ENCODE measurements around the gene PSMD11. TPM values are rescaled to one million over a fixed set of nuclear protein-coding genes. Genes with fewer than 3 reads are reported as not detected.

PSMD11 gene
- total RNA-seq, 2 donors from 2014 or later = 164 to 168 TPM

DNA sequence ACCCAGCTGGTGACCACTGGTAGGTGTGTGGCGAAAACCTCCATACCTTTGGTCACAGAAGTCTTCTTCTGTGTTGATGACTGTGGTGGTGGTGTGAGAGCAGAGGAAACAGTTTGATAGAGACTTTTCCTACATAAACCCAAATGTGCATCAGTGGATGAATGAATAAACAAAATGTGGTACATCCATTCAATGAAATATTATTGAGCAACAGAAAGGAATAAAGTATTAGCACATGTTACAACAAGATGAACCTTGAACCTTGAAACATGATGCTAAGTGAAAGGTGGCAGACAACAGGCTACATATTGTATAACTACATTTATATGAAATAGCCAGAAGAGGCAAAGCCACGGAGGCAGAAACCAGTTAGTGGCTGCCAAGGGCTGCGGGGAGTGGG is 57.7 kb downstream of the PSMD11 start:
- WGBS, 2 experiments (ENCODE audit: insufficient coverage in 1 of 2, insufficient read length in 1 of 2) = 93 to 100% methylated on average over 2 to 3 of the region's 3 CpGs

DNA sequence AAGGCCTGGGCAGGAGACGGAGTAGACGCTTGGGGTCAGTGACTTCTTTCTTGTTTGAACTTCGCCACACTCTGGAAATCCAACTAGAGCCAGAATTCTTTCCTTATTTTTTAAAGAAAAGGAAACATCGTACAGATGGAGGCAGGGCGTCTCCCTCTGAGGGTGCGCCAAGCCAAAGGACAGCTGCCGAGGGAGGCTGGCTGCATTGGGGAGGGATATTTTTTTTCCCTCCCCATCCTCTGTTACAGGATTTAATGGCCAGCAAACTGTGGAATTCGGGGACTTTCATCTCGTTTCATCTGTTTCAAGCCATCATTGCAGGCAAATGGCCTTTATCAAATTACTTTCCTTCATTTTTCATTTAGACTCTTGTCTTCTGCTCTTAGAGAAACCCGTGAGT is 58.4 kb downstream of the PSMD11 start:
- TF ChIP-seq, protein P1, sequence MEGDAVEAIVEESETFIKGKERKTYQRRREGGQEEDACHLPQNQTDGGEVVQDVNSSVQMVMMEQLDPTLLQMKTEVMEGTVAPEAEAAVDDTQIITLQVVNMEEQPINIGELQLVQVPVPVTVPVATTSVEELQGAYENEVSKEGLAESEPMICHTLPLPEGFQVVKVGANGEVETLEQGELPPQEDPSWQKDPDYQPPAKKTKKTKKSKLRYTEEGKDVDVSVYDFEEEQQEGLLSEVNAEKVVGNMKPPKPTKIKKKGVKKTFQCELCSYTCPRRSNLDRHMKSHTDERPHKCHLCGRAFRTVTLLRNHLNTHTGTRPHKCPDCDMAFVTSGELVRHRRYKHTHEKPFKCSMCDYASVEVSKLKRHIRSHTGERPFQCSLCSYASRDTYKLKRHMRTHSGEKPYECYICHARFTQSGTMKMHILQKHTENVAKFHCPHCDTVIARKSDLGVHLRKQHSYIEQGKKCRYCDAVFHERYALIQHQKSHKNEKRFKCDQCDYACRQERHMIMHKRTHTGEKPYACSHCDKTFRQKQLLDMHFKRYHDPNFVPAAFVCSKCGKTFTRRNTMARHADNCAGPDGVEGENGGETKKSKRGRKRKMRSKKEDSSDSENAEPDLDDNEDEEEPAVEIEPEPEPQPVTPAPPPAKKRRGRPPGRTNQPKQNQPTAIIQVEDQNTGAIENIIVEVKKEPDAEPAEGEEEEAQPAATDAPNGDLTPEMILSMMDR (conservative IDR thresholded peaks at IDR 0.05) = no peak
- H3K27me3 Mint-ChIP-seq (ENCODE audit: insufficient read depth) = no peaks in the 10 kb centered on the region
- H3K4me3 ChIP-seq (ENCODE audit: low read length) = no peak overlapping the region
- no peak for DNase-seq
- no peaks in the 10 kb centered on the region for H3K36me3 ChIP-seq (ENCODE audit: control insufficient read depth, insufficient read depth, low read length)
- H3K9me3 Mint-ChIP-seq = peaks cover 3% of the 10 kb centered on the region
- WGBS, 2 experiments (ENCODE audit: insufficient coverage in 1 of 2, insufficient read length in 1 of 2) = 89 to 95% methylated on average over 5 to 10 of the region's 10 CpGs
- no peak overlapping the region for H3K27ac Mint-ChIP-seq
- no peaks in the 10 kb centered on the region for H3K4me1 ChIP-seq (ENCODE audit: control insufficient read depth, insufficient read depth, low read length)
- no peak overlapping the region for H3K9ac ChIP-seq (ENCODE audit: extremely low read depth, low read length, poor library complexity, severe bottlenecking)
- no peaks in the 10 kb centered on the region for H3K9me3 ChIP-seq (ENCODE audit: control insufficient read depth, low read length)
- no peak overlapping the region for H3K4me3 Mint-ChIP-seq
- peaks cover 15% of the 10 kb centered on the region for H3K36me3 Mint-ChIP-seq (ENCODE audit: low read depth)
- no peak overlapping the region for H3K27ac ChIP-seq (ENCODE audit: low read depth, low read length)
- H3K27me3 ChIP-seq (ENCODE audit: control insufficient read depth, insufficient read depth, low read length, poor library complexity, severe bottlenecking) = no peaks in the 10 kb centered on the region
- peaks cover 8% of the 10 kb centered on the region for H3K4me1 Mint-ChIP-seq

More for the DNA sequence above, 57.7 kb downstream of the PSMD11 start:
- no peak overlapping the region for H3K27ac Mint-ChIP-seq
- peaks cover 3% of the 10 kb centered on the region for H3K9me3 Mint-ChIP-seq
- Histone ChIP-seq H3K4me1 (ENCODE audit: control insufficient read depth, insufficient read depth, low read length) (no peaks in the 10 kb centered on the region), H3K9ac (ENCODE audit: extremely low read depth, low read length, poor library complexity, severe bottlenecking) (no peak overlapping the region), H3K36me3 (ENCODE audit: control insufficient read depth, insufficient read depth, low read length) (no peaks in the 10 kb centered on the region), H3K27me3 (ENCODE audit: control insufficient read depth, insufficient read depth, low read length, poor library complexity, severe bottlenecking) (no peaks in the 10 kb centered on the region), H3K9me3 (ENCODE audit: control insufficient read depth, low read length) (no peaks in the 10 kb centered on the region), H3K27ac (ENCODE audit: low read depth, low read length) (no peak overlapping the region), H3K4me3 (ENCODE audit: low read length) (no peak overlapping the region)
- peaks cover 15% of the 10 kb centered on the region for H3K36me3 Mint-ChIP-seq (ENCODE audit: low read depth)
- TF ChIP-seq, protein P1 (conservative IDR thresholded peaks at IDR 0.05) = no peak
- H3K4me3 Mint-ChIP-seq = no peak overlapping the region
- DNase-seq = no peak
- H3K27me3 Mint-ChIP-seq (ENCODE audit: insufficient read depth) = no peaks in the 10 kb centered on the region
- peaks cover 8% of the 10 kb centered on the region for H3K4me1 Mint-ChIP-seq

DNA sequence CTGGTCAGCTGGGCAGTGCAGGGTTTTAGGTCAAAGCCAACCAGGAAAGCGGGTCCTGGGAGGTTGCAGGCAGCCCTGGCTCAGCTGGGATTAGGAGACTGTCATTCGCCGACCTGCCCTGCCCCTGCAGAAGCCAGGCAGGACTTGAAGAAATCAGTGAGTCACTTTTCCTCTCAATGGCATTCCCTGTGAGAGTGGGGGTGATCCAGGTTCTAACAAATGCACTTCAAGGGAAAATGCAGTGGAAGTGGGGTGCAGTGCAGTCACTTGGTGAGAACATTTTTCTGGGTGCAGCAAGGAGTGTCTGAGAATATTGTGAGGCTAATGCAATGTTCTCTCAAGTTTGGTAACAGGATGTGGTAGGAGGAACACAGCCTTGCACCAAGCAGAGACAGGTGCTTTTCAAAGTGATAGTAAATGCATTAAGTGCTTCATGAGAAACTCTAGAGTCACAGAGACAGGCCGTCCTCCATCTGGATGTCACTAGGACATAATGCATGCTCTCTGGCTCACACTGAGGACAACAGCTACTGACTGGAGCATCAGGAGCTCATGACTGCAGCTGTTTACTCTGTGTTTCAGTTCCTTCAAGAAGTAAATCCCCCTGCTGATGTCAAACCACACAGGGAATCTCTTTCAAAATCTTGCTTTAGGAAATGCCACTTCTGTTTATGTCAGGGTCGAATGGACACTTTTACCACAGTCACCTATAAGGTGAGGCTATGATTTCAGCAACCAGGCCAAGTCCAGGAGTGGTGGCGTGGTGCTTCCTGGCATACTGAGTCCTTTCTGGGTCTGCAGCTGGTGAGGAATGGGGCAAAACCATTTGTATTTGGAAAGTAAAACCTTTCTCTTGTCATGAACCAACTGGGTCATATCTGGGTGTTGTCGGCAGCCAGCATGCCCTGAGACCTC is 59.2 kb downstream of the PSMD11 start:
- Mint-ChIP-seq H3K27me3 (ENCODE audit: insufficient read depth) (no peaks in the 10 kb centered on the region), H3K4me1 (peaks cover under 1% of the 10 kb centered on the region)

More for the DNA sequence above, 59.2 kb downstream of the PSMD11 start:
- no peak overlapping the region for H3K27ac ChIP-seq (ENCODE audit: low read depth, low read length)
- H3K9me3 ChIP-seq (ENCODE audit: control insufficient read depth, low read length) = no peaks in the 10 kb centered on the region
- no peak for DNase-seq
- no peak overlapping the region for H3K9ac ChIP-seq (ENCODE audit: extremely low read depth, low read length, poor library complexity, severe bottlenecking)
- no peaks in the 10 kb centered on the region for H3K4me1 ChIP-seq (ENCODE audit: control insufficient read depth, insufficient read depth, low read length)
- Mint-ChIP-seq H3K9me3 (peaks cover 3% of the 10 kb centered on the region), H3K36me3 (ENCODE audit: low read depth) (peaks cover 15% of the 10 kb centered on the region), H3K27ac (no peak overlapping the region), H3K4me3 (no peak overlapping the region)
- H3K27me3 ChIP-seq (ENCODE audit: control insufficient read depth, insufficient read depth, low read length, poor library complexity, severe bottlenecking) = no peaks in the 10 kb centered on the region
- TF ChIP-seq, protein P1 (conservative IDR thresholded peaks at IDR 0.05) = no peak
- 72 to 84% methylated on average over 4 to 7 of the region's 7 CpGs for WGBS, 2 experiments (ENCODE audit: insufficient coverage in 1 of 2, insufficient read length in 1 of 2)
- no peaks in the 10 kb centered on the region for H3K36me3 ChIP-seq (ENCODE audit: control insufficient read depth, insufficient read depth, low read length)
- no peak overlapping the region for H3K4me3 ChIP-seq (ENCODE audit: low read length)

All from endodermal cell (in vitro differentiated cells).